HepG2 (cell line): ENCODE results near the gene SLX9. TPM values are rescaled to one million over a fixed set of nuclear protein-coding genes. Genes with fewer than 3 reads are reported as not detected.

Experiments
- BRD4 ChIP-seq: sonication (generic); formaldehyde crosslinking; IDR thresholded peaks from 2 replicates; pipeline ENCODE4 v1.4.0; 2020; ENCODE audit warnings: missing genetic modification reagents
- HNRNPK ChIP-seq: fragments of 200-400 bp; formaldehyde crosslinking; IDR thresholded peaks from 2 replicates; pipeline ENCODE4 v1.6.1; 2018; ENCODE audit warnings: low read length, low read depth, moderate library complexity, mild to moderate bottlenecking; ENCODE audit not compliant: poor library complexity, severe bottlenecking
- HOXA5 ChIP-seq: sonication (generic); formaldehyde crosslinking; IDR thresholded peaks from 2 replicates; pipeline ENCODE4 v1.4.0; 2020; ENCODE audit warnings: missing genetic modification reagents
- MAFF ChIP-seq: IDR thresholded peaks from 2 replicates; pipeline ENCODE4 v1.6.1; 2011; ENCODE audit warnings: low read depth, low read length, improper control_type of control experiment
- STAT6 ChIP-seq: sonication (generic); formaldehyde crosslinking; IDR thresholded peaks from 2 replicates; pipeline ENCODE4 v1.4.0; 2020; ENCODE audit warnings: missing genetic modification reagents, mild to moderate bottlenecking, borderline replicate concordance
- THRA ChIP-seq: sonication (generic); formaldehyde crosslinking; IDR thresholded peaks from 2 replicates; pipeline ENCODE4 v1.4.0; 2020; ENCODE audit warnings: missing genetic modification reagents, borderline replicate concordance
- ZNF235 ChIP-seq: sonication (generic); formaldehyde crosslinking; IDR thresholded peaks from 2 replicates; pipeline ENCODE4 v1.8.1; 2023; ENCODE audit warnings: mild to moderate bottlenecking, missing genetic modification reagents, borderline replicate concordance
- ZNF34 ChIP-seq: sonication (generic); formaldehyde crosslinking; IDR thresholded peaks from 2 replicates; pipeline ENCODE4 v1.4.0; 2020; ENCODE audit warnings: mild to moderate bottlenecking, missing genetic modification reagents, borderline replicate concordance
- ZSCAN5A ChIP-seq: sonication (generic); formaldehyde crosslinking; IDR thresholded peaks from 2 replicates; pipeline ENCODE4 v1.8.0; 2022; ENCODE audit warnings: mild to moderate bottlenecking, missing genetic modification reagents, borderline replicate concordance
- polyA plus RNA-seq, 8 experiments: library from polyadenylated mRNA; depleted of rRNA in 3 of 8; stranded (reverse) in 7 of 8; unstranded in 1 of 8; fragments of >200 nt; fragmentation: Illumina TruSeq in 4 of 8; extraction: Trizol in 4 of 8; gene quantifications; 2 replicates each; pipeline versions ENCODE4 v1.2.1 to v1.2.3, GENCODE V29; 2011 to 2016; ENCODE audit warnings: low read depth in 4 of 8, missing spikeins in 1 of 8, mixed read lengths in 1 of 8; ENCODE audit not compliant: insufficient read depth in 1 of 8
- total RNA-seq, 5 experiments: library from RNA; depleted of rRNA; stranded (reverse); fragments of >200 nt; fragmentation: Illumina TruSeq; extraction: Trizol; gene quantifications; 2 replicates each; pipeline ENCODE4 v1.2.3, GENCODE V29; 2016; ENCODE audit warnings: low read depth in 1 of 5
- TF ChIP-seq, protein P1 (sequence below), 2 experiments: fragments of 450-650 bp in 1 of 2; sonication (generic) in 1 of 2; formaldehyde crosslinking in 1 of 2; IDR thresholded peaks; 2 replicates each; pipeline versions ENCODE4 v1.6.1 to v1.8.0; 2016 to 2022; ENCODE audit warnings: antibody characterized with exemption in 1 of 2, mild to moderate bottlenecking in 1 of 2, missing genetic modification reagents in 1 of 2
- TF ChIP-seq, protein P2 (sequence below): IDR thresholded peaks from 2 replicates; pipeline ENCODE4 v1.6.1; 2016; ENCODE audit warnings: control low read depth

Gene SLX9
- total and polyA plus RNA-seq, 2 of the 13 experiments (the other 11 are each of a cell fraction or from before 2014, with no cell fraction given): 21.0 to 47.1 TPM

DNA sequence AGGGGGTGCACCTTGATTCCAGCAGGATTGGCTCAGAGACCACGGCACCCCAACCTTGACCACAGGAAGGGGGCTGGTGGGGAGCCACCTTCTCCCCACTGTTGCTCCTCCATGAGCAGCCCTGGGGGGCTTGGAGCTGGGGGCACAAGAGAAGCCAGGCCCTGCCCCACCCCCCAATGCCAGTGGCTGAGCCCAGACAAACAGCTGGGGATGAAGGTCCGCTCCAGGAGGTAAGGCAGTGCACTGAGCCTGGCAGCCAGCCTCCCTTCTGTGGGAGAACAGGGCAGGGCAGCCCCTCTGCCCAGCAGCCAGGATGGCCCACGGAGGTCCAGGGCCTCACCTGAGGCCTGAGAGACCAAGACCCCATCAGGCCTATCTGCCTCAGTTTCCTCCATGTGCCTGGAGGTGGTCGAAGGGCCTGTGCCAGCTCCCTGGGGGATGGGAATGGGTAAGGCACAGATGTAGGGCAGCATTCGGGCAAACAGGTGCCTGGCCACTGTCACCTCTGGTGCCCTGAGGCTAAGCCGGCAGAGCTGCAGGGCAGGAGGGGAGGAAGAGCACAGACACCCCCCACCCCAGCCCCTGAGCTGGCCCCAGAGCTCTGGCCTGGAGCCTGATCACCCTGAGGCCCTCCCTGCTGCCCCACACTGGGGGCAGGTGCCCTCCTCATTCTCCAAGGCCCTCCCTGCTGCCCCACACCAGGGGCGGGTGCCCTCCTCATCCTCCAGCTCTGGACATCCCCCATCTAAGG, 26.2 kb upstream of the SLX9 start (continued):
- TF ChIP-seq, protein P1, sequence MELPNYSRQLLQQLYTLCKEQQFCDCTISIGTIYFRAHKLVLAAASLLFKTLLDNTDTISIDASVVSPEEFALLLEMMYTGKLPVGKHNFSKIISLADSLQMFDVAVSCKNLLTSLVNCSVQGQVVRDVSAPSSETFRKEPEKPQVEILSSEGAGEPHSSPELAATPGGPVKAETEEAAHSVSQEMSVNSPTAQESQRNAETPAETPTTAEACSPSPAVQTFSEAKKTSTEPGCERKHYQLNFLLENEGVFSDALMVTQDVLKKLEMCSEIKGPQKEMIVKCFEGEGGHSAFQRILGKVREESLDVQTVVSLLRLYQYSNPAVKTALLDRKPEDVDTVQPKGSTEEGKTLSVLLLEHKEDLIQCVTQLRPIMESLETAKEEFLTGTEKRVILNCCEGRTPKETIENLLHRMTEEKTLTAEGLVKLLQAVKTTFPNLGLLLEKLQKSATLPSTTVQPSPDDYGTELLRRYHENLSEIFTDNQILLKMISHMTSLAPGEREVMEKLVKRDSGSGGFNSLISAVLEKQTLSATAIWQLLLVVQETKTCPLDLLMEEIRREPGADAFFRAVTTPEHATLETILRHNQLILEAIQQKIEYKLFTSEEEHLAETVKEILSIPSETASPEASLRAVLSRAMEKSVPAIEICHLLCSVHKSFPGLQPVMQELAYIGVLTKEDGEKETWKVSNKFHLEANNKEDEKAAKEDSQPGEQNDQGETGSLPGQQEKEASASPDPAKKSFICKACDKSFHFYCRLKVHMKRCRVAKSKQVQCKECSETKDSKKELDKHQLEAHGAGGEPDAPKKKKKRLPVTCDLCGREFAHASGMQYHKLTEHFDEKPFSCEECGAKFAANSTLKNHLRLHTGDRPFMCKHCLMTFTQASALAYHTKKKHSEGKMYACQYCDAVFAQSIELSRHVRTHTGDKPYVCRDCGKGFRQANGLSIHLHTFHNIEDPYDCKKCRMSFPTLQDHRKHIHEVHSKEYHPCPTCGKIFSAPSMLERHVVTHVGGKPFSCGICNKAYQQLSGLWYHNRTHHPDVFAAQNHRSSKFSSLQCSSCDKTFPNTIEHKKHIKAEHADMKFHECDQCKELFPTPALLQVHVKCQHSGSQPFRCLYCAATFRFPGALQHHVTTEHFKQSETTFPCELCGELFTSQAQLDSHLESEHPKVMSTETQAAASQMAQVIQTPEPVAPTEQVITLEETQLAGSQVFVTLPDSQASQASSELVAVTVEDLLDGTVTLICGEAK (IDR thresholded peaks at IDR 0.05): no peak
- TF ChIP-seq, protein P1 (CRISPR knock-in tag; IDR thresholded peaks at IDR 0.05): 0 out of 2 replicates have a peak, but pooled peaks have one; percentile 31
- TF ChIP-seq MAFF: no peak
- TF ChIP-seq THRA: 0 out of 2 replicates have a peak, but pooled peaks have one; percentile 2
- TF ChIP-seq BRD4 (CRISPR knock-in tag): no peak; the same call in 1 of the 2 replicates
- TF ChIP-seq, protein P2, sequence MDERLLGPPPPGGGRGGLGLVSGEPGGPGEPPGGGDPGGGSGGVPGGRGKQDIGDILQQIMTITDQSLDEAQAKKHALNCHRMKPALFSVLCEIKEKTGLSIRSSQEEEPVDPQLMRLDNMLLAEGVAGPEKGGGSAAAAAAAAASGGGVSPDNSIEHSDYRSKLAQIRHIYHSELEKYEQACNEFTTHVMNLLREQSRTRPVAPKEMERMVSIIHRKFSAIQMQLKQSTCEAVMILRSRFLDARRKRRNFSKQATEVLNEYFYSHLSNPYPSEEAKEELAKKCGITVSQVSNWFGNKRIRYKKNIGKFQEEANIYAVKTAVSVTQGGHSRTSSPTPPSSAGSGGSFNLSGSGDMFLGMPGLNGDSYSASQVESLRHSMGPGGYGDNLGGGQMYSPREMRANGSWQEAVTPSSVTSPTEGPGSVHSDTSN (CRISPR knock-in tag): no peak
- peak; percentile 68; the same call in 1 of the 2 replicates for TF ChIP-seq ZNF235 (CRISPR knock-in tag)
- TF ChIP-seq STAT6: no peak
- 0 out of 2 replicates have a peak, but pooled peaks have one; percentile 28 for TF ChIP-seq ZNF34 (CRISPR knock-in tag)
- no peak for TF ChIP-seq HNRNPK
- no peak for TF ChIP-seq HOXA5 (CRISPR knock-in tag)
- no peak for TF ChIP-seq ZSCAN5A
